Measurements from ENCODE around the gene PPFIBP1. TPM values are rescaled to one million over a fixed set of nuclear protein-coding genes. Genes with fewer than 3 reads are reported as not detected.
"Not testable (repeated sequence)": the region's sequence is repeated elsewhere in the genome, so short reads cannot be mapped to it uniquely, and the experiment has no call there.

The PPFIBP1 gene
- total RNA-seq, 2 donors from 2014 or later, result 77.5 to 105 TPM

GRCh38 chr12:27580561-27581330 lies 56.7 kb downstream of the PPFIBP1 start:
- intact Hi-C loops (cut with DNase I), result no loop called here
- DNase-seq (ENCODE audit: low spot score), result no peak

- intact Hi-C loops (cut with DNase I); DNase-seq (ENCODE audit: low spot score): not testable (repeated sequence)
These were observed 57.3 kb downstream of the PPFIBP1 start for GRCh38 chr12:27581331-27581671.

- DNase-seq (ENCODE audit: low spot score); intact Hi-C loops (cut with DNase I): not testable (repeated sequence)
These were observed 57.8 kb downstream of the PPFIBP1 start for GRCh38 chr12:27581833-27582232.

GRCh38 chr12:27582445-27582844 lies 58.4 kb downstream of the PPFIBP1 start:
- intact Hi-C loops (cut with DNase I); DNase-seq (ENCODE audit: low spot score): not testable (repeated sequence)

DNA sequence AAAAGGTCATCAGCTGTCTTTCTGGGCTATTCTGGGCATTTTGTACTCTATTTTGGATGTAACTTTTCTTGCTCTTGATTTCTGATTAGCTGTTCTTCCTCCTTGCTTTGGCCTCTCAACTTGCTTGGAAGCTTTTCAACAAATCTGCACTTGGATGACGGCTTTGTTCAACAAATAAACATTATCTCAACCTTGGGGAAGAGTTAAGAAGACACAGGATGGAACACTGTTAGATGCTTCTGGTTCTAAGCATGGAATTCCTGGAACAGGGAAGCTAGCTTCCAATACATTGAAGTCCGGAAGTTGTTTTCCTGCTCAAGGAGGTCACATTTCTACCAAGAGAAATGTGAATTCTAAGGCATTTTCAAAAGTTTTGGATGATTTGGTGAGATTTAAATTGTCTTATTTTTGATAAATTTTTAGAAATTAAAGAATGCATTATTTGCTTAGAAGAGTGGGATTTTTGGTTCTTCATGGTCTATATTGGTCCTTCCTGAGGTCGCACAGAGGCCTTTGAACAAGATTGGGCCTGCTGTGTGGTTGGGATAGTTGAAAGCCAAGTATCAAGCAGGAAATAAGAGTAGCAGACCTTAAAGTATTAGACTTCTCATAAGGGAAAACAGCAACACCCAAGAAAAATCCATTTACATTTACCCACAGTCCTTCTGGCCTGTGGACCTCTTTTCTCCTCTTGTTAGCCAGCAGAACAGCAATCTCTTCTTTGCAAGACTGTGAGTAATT lies 59.2 kb downstream of the PPFIBP1 start:
- DNase-seq (ENCODE audit: low spot score), result no peak
- intact Hi-C loops (cut with DNase I), result no loop called here

DNA sequence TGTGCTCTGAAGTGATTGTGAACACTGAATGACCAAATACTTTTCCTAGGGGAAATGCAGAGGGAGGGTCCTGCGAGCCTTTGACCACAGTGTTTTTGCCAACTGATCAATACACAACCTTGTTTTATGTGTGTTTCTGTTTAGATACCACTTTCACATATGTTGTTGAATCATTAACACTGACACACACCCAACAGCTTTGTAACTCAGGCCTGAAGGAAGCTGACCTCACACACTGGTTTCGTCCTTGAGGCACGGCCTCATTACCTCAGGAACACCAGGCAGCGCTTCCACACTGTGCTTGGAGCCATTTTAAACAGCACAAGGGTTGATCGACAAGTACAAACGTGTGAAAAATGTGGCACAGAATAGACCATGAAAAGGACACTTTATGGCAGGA lies 60.0 kb downstream of the PPFIBP1 start:
- intact Hi-C loops (cut with DNase I), result no loop called here
- DNase-seq (ENCODE audit: low spot score), result no peak

GRCh38 chr12:27585739-27586265 lies 61.8 kb downstream of the PPFIBP1 start:
- intact Hi-C loops (cut with DNase I), result no loop called here
- no peak for DNase-seq (ENCODE audit: low spot score)

- DNase-seq (ENCODE audit: low spot score); intact Hi-C loops (cut with DNase I): not testable (repeated sequence)
These were observed 64.2 kb downstream of the PPFIBP1 start for GRCh38 chr12:27588075-27588730.

GRCh38 chr12:27588776-27589175 lies 64.8 kb downstream of the PPFIBP1 start:
- intact Hi-C loops (cut with DNase I), result no loop called here

DNA sequence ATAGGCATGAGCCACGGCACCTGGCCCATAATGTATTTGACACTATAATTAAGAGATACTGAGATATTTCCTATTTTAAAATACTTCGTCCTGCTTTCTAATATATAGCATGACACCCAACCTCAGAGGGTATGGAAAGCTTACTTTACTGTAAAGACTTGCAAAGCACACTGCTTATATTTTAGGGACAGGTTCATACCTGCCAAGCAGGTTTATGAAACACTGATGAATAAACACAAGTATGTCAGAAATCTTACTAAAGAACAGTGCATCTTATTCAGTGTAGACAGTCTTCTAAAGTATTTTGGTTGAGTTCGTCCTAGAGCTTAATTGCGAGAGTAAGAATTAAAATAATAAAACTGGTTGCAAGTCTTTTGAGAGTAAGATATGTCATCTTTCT lies 65.4 kb downstream of the PPFIBP1 start:
- intact Hi-C loops (cut with DNase I), result no loop called here
- DNase-seq (ENCODE audit: low spot score), result no peak

More at GRCh38 chr12:27588776-27589175, 64.8 kb downstream of the PPFIBP1 start:
- DNase-seq (ENCODE audit: low spot score), result no peak

- not testable (repeated sequence) for DNase-seq (ENCODE audit: low spot score)
These were observed 67.7 kb downstream of the PPFIBP1 start for GRCh38 chr12:27591698-27592097.

DNA sequence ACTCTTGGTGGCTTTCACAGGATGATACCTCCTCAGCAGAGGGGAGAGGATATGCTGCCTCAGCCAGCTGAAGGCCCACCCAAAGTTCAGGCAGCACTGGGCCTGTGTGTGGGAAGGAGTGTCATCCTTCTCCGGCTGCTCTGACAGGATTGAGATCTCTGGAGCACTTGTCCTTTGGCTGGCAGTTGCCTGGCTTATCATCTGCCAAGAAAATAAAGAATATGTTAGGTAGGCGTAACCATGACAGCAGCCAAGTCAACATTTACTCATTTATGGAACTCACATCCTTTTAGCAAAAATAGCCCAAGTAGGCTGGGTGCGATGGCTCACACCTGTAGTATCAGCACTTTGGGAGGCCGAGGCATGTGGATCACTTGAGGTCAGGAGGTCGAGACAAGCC lies 68.5 kb downstream of the PPFIBP1 start:
- intact Hi-C loops (cut with DNase I), result no loop called here
- DNase-seq (ENCODE audit: low spot score), result no peak

More at GRCh38 chr12:27591698-27592097, 67.7 kb downstream of the PPFIBP1 start:
- intact Hi-C loops (cut with DNase I), result not testable (repeated sequence)

GRCh38 chr12:27593266-27593665 lies 69.3 kb downstream of the PPFIBP1 start:
- no peak for DNase-seq (ENCODE audit: low spot score)
- intact Hi-C loops (cut with DNase I), result no loop called here

DNA sequence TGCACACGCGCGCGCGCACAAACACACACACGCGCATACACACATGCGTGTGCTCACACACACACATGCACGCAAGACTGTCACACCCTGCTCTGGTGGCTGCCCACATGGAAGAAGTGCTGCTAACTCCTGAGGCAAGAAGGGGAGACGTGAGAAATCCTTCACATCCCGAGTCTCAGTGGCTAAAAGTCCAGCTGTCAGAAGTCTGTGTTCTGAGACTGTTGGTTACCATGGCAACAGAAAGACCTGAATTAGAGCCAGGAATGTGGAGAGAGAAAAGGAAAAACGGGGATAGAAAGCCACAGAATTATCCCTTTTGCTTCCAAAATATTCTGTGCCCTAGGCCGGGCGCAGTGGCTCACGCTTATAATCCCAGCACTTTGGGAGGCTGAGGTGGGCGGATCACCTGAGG lies 71.2 kb downstream of the PPFIBP1 start:
- peak; percentile 77 for DNase-seq (ENCODE audit: low spot score)
- intact Hi-C loops (cut with DNase I), result no loop called here

- DNase-seq (ENCODE audit: low spot score); intact Hi-C loops (cut with DNase I): not testable (repeated sequence)
These were observed 74.9 kb downstream of the PPFIBP1 start for GRCh38 chr12:27598866-27599265.

DNA sequence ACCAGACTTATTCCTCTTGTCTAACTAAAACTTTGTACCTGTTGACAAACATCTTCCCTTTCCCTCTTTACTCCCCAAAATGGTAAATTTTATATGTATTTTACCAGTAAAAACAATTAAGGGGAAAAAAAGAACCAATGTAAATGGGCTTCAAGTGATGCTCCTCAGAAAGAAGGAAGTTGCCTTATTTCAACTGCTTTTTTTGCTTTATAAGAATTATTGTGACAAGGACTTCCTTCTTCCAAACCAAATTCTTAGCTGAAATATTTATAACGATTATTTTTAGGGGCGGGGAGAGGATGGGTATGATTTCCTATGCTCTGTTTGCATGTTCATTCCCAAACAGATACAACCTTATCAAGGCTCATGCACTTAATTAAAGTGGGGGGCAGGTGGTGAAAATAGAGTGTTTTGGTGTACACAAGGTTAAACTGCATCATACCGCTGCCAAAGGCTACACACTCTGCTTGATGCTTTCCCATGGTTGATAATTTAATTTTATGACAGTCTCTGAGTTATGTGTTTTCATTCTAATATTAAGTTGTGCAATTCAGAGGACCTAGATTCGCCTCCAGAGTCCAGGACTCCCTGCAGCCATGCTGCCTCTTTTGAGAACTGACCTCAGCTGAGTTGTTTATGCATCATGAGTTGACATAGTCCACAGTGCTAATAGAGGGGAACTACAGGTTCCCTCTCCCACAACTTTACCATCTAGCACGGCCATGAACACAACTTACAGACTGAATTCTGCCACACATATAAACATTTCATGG lies 77.2 kb downstream of the PPFIBP1 start:
- intact Hi-C loops (cut with DNase I); DNase-seq (ENCODE audit: low spot score): not testable (repeated sequence)

GRCh38 chr12:27602516-27602915 lies 78.5 kb downstream of the PPFIBP1 start:
- DNase-seq (ENCODE audit: low spot score), result no peak
- intact Hi-C loops (cut with DNase I), result no loop called here

DNA sequence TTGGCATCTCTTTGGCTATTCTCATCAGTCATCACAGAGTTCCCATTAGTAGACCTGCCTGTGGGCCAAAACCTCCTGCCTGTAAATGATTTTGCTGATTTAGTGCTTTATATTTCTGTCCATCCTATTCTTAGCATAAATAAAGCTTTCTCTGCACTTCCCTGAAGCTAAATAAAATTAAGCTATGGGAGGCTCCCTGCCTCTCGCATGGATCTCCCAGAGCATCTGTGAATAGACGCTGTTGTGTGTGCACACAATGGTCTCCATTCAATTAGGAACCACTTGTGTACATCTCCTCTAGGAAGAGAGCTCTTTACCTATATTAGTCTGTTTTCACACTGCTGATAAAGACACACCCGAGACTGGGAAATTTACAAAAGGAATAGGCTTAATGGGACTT lies 80.4 kb downstream of the PPFIBP1 start:
- no peak for DNase-seq (ENCODE audit: low spot score)
- intact Hi-C loops (cut with DNase I), result no loop called here

GRCh38 chr12:27606986-27607385 lies 83.0 kb downstream of the PPFIBP1 start:
- intact Hi-C loops (cut with DNase I), result no loop called here
- DNase-seq (ENCODE audit: low spot score), result no peak

Data from posterior vena cava (tissue), 2 donors.